GM18526 (cell line): ENCODE data around the gene USP28.

Experiments used
- POLR2A ChIP-seq: IDR thresholded peaks from 3 replicates; pipeline ENCODE4 v1.6.1; 2011; ENCODE audit not compliant: insufficient read length; ENCODE audit errors: extremely low read depth

USP28 gene

GRCh38 chr11:113773092-113773415, 102.3 kb downstream of the USP28 start:
- TF ChIP-seq POLR2A: no peak

DNA sequence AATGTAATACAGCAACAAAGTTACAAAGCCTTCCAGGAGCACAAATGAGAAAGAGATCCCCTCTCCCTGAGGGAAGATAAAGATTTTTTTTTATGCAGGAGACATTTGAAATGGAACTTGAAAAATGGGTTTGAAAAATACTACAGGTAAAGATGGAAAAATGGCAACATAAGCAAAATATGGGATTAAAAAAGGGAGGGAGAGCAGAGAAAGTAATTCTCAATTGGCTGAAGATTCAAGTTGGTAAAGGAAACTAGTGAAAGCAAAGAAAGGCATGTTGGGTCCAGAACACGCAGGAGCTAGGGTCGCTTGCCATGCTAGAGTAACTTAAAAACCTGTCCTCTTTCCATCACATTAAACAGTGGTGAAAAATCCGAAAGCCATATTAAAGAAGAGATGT, 103.4 kb downstream of the USP28 start:
- no peak for TF ChIP-seq POLR2A

DNA sequence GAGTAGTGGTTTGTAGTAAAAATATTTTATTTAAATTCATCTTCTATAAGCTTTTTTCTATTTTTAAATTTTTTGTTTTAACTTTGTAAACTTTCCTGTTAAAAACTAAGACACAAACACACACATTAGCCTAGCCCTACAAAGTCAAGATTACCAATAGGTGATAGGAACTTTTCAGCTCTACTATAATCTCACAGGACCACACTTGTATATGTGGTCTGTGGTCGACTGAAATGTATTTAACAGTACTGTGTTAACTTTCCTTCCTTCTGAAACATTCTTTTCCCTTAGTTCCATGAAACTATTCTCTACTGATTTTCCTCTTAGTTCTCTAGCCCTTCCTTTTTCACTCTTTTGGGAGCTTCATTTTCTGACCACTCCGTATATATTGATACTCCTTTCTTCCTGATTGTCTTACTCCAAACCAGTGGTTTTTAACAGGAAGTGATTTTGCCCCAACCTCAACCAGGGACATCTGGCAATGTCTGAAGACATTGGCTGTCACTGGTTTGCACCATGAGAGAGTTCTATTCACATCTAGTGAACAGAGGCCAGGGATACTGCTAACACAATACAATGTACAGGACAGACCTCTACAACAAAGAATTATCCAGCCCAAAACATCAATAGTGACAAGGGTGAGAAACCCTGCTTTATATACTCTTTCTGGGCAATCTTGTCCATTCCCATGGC, 110.7 kb downstream of the USP28 start:
- no peak for TF ChIP-seq POLR2A

- no peak for TF ChIP-seq POLR2A
Observed at GRCh38 chr11:113760241-113760640, 115.1 kb downstream of the USP28 start.

DNA sequence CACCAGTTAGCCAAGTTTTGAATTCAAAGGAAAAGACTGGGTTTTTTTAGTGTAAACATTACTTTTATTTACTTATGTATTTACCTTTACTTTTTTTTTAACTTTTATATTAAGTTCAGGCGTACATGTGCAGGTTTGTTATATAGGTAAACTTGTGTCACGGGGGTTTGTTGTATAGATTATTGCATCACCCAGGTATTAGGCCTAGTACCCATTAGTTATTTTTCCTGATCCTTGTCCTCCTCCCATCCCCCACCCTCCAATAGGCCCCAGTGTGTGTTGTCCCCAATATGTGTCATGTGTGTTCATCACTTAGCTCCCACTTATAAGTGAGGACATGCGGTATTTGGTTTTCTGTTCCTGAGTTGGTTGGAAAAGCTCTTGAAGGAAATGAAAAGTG, 122.4 kb downstream of the USP28 start:
- no peak for TF ChIP-seq POLR2A
